Skin of body (tissue), 2 donors: ENCODE results near the gene FOXP2. TPM values are rescaled to one million over a fixed set of nuclear protein-coding genes. Genes with fewer than 3 reads are reported as not detected.
"Not testable (repeated sequence)": the region's sequence is repeated elsewhere in the genome, so short reads cannot be mapped to it uniquely, and the experiment has no call there.

ENCODE experiments used
- DNase-seq: peaks from one replicate; lab custom pipeline; 2025; lab: John Stamatoyannopoulos, UW
- total RNA-seq: library from RNA; depleted of rRNA; stranded (reverse); fragments of >200 nt; gene quantifications from one replicate; pipeline ENCODE4 v1.2.3, GENCODE V29; 2014

The FOXP2 gene
- total RNA-seq, 1 donor from 2014 or later = 12.5 TPM

- no peak for DNase-seq
These were observed 160.5 kb downstream of the FOXP2 start for GRCh38 chr7:114575098-114575497.

DNA sequence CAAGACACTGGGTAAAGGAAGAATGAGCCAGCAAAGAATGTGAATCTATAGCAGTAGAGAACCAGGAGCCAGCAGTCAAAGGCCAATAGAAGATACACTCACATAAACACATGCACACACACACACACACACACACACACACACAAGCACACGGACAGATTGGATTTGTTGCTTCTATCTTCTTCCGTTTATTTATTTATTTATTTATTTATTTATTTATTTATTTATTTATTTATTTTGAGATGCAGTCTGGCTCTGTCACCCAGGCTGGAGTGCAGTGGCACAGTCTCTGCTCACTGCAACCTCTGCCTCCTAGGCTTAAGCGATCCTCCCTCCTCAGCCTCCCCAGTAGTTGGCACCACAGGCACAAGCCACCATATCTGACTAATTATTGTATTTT is 166.3 kb downstream of the FOXP2 start:
- DNase-seq = not testable (repeated sequence)

DNA sequence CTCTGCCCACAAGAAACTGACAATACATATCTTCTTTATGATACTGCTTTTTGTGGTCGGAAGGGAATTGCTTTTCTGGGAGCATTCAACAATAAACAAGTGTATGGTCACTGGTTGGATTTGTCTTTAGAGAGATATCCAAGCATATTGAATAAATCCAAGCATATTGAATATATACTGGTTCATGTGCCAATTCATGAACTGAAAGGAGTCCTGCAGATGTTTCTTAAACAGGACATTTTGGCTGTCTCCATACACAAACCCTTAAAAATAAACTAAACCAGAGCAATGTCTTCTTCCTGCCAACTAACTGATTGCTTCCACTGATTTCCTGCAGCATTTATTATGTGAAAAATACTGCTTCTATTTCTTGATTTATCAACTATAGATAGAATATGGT is 173.9 kb downstream of the FOXP2 start:
- peak; percentile 55 for DNase-seq

DNA sequence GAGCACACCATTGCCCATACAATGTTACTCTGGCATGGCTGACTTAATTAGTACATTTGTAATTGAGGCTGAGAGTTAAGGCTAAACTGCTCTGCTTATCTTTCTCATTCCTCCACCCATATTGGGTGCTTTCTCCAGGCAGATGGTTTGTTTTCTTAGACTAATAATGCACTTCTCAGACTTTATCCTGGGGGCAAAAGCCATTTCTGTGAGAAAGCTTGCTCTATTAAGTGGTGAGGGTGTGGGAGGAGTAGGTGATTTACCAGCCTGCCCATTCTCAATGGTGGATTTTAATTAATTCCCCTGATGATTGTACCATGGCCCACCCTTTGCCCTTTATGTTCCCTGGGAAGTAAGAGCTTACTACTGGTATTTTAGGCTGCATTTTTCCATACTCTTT is 174.8 kb downstream of the FOXP2 start:
- DNase-seq = no peak

GRCh38 chr7:114590298-114590697 is 175.7 kb downstream of the FOXP2 start:
- DNase-seq = no peak

GRCh38 chr7:114598946-114599345 is 184.3 kb downstream of the FOXP2 start:
- DNase-seq = no peak

DNA sequence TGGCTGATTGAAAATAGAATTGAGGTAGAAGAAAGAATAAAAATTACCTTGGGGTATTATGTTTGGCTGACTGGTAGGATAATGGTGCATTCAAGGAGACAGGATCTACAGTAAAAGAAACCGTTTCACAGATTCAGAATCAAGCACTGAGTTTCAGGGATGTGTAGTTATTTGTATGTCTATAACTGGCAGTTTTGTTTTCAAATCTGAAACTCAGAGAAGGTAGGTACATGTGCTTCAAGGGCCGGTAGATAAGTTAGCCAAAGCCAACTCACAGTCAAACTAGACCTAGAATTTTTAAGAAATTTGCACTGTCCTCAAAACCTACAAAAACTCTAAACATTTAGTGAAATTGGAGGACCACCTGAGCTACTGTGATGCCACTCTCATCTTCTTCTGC is 191.5 kb downstream of the FOXP2 start:
- DNase-seq = no peak

GRCh38 chr7:114608822-114609221 is 194.2 kb downstream of the FOXP2 start:
- not testable (repeated sequence) for DNase-seq

DNA sequence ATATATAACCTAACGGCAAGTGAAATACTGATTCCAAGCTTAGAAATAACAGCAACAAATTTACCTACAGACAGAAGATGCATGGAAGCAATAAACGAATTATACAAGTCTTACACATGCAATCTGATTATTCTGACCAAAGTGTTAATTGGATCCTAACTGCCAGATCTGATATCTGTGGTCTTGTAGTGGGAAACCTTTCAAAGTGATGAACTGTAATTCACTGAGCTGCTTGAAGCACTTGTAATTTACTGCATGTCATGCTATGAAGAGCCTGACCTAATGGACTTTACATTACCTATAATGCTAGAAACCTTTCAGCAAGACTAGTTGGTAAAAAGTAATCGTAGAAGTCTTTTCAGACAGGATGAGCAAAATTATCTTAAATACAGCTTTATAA is 205.6 kb downstream of the FOXP2 start:
- DNase-seq = no peak

DNA sequence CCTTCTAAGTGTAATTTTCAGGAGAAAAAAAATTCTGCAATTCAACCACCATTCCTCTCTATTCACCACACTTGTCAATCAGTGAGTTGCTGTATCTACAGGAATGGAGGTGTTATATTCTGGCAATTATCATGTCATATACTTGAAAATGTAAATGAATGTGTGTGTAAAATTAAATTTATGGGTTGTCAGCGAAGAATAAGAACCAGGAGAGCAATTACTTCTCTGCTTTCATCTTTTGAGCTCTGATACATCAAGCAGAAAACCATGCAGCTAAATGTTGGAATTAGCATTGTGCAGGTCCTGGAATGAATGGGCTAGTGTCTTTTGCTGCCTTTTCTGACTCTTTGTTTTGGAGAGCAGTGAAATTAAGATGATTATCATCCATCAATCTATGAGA is 207.6 kb downstream of the FOXP2 start:
- DNase-seq = no peak

GRCh38 chr7:114623146-114623545 is 208.5 kb downstream of the FOXP2 start:
- DNase-seq = no peak

DNA sequence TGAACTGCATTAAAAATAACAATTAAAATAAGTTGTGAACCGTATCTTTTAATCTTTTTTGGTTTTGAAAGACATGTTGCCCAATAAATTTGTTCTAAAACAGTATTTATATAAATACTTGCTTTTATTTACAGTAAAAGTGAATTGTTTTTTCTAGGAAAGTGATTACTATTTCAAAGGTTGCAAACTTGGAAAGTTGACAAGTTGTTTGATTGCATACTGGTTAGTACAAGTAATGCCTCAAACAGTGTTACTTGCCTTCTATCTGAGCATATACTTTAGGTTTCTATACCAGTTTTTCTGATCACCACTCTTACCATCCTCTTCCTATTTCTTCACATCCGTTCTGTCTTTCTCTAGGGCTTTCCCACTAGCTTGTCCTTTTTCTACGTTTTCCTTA is 212.6 kb downstream of the FOXP2 start:
- DNase-seq = no peak

- no peak for DNase-seq
These were observed 213.7 kb downstream of the FOXP2 start for GRCh38 chr7:114628362-114628761.

GRCh38 chr7:114629762-114630161 is 215.1 kb downstream of the FOXP2 start:
- DNase-seq = no peak

GRCh38 chr7:114630201-114630990 is 215.8 kb downstream of the FOXP2 start:
- no peak for DNase-seq

GRCh38 chr7:114631249-114631822 is 216.7 kb downstream of the FOXP2 start:
- no peak for DNase-seq

DNA sequence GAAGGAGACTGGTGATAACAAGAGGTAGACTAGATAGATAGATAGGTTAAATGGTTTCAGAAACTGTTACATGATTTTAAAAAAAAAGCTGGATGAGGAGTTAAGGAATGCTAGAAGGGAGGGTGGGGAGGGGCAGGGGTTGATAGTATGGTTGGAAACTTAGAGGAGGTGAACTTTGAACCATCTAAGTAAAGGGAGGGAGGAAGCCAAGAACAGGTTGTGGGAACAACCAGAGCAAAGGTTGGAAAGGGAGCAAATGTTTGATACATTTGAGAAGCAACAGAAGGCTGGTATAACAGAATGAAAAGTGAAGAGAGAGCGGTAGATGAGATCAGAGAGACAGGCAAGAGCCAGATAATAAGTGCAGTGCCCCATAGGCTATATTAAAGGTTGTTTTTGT is 224.8 kb downstream of the FOXP2 start:
- no peak for DNase-seq

DNA sequence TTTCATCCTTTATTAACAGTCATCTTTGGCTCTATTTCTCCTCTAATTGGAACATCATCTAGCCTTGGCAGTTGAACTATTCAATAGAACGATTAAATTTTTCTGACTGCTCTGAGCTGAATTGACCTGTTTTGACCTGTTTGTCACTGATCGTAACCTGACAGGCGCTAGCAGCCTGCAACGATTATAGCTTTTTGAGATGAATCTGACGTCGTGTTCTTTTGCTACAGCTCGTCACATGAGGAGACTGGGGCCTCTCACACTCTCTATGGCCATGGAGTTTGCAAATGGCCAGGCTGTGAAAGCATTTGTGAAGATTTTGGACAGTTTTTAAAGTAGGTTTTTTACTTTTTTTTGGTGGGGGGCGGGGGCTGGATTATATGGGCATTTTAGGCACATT is 229.8 kb downstream of the FOXP2 start:
- DNase-seq = no peak

GRCh38 chr7:114645451-114645850 is 230.8 kb downstream of the FOXP2 start:
- DNase-seq = no peak

GRCh38 chr7:114647518-114647917 is 232.9 kb downstream of the FOXP2 start:
- DNase-seq = no peak

- no peak for DNase-seq
These were observed 233.5 kb downstream of the FOXP2 start for GRCh38 chr7:114648117-114648516.

DNA sequence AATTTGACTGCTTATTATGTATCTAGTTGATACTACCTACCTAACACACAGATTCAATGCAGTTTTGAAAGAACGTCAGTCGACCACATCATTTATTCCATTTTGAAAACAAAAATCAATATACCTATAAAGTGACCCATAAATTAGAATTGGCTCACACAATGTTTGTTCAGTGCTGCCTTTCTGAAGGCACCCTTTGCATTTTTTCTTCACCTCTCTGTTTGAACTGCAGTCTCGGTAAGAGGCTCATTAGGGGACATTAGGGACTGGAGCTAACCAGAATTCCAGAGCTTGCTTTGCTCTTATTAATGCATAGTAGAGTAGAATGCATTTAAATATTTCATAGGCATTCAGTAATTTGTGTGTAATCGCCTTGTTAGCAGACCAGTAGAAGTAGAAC is 234.1 kb downstream of the FOXP2 start:
- no peak for DNase-seq

- no peak for DNase-seq
These were observed 235.1 kb downstream of the FOXP2 start for GRCh38 chr7:114649689-114650088.
